Stimulated activated CD8-positive, alpha-beta memory T cell treated with anti-CD3 and anti-CD28 coated beads, Interleukin-4, amount 100 ng/mL, for 1 hour (primary cell): ENCODE measurements around the gene MEF2C.
A peak's percentile ranks its signal among the peaks of the same experiment; 100 is the strongest.

ENCODE experiments used
- DNase-seq, 2 donors: peaks; one replicate each; pipeline ENCODE4 v3.0.0-alpha.2; 2020; ENCODE audit warnings: low read depth in 2 of 2, low spot score in 1 of 2

MEF2C gene

DNA sequence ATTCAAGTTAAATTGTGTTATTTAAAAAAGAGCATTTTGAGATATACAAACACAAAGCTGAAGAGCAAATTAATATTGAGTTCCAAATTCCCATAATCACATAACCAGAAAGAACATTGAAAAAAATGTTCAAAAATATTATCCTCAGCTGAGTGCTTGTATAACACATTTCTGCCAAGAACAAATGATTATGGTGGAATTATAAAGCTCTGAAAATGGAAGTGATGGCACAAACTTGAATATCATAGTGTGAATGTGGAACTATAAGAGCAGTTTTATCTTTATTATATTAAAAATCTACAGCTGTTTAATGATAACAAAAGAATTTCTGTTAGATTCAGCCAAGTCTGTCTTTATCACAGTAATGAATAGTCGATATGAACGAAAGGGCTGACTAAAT lies 117.8 kb downstream of the MEF2C start:
- no peak for DNase-seq

- DNase-seq: no peak
Observed at GRCh38 chr5:88761939-88762338, 121.0 kb downstream of the MEF2C start.

DNA sequence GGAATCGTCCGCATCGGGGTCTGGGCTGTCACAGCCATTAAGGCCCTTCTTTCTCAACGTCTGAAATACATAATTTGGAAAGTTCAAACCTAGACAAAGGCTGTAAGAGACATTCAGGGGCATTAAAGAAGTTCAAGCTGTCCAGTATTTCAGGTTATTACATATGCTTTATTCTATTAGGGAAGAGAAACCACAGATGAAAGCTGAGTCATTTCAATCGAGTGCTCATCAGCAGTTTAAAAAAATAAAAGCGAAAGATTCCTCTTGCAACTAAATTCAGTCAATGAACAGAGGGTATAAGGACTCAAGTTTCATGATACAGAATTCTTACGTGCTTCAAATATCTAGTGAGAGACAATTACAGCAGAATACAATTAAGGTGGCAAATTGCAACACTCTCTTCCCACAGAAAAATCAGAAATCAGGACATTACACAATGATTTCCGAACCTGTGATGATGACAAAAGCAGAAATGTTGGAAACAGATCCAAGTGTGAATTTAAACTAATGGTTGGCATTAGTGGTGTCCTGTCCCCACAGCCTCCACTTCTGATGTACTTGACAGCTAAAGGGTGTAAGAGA lies 121.6 kb downstream of the MEF2C start:
- no peak for DNase-seq

GRCh38 chr5:88760527-88760926 lies 122.5 kb downstream of the MEF2C start:
- no peak for DNase-seq

GRCh38 chr5:88758591-88758990 lies 124.4 kb downstream of the MEF2C start:
- no peak for DNase-seq

DNA sequence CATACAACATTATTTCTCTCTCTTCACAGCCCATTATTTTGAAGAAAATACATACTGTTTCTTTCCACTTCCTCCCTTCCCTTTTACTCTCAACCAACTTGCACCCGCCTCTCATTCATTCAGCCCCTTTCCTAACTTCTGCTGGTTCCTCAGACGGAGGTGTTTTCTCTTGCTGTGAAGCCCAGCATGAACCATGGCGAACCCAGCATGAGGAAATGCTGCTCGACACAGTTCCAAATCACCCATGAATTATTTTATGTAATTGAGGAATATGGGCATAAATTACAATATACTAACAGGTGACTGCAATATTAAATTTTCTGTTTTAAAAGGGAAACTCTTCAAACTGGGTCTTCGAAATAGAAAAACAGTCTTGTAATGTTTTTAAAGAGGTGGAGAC lies 124.8 kb downstream of the MEF2C start:
- no peak for DNase-seq

DNA sequence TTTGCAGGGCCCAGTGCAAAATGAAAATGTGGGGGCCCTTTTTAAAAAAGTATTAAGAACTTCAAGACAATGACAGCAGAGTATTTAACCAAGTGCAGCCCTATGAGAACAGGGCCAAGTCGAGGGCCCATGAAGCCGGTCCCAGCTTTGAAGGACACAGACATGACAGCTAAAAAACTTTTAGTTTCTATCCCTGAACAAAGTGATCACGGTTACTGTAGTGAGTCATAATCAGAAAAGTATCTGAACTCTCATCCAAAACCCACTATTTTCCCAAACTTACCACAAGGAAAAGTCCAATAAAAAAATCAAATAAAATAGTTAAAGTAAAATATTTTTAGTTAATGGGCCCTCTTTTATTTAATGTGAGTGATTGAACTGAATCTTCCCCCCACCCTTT lies 126.0 kb downstream of the MEF2C start:
- no peak for DNase-seq

DNA sequence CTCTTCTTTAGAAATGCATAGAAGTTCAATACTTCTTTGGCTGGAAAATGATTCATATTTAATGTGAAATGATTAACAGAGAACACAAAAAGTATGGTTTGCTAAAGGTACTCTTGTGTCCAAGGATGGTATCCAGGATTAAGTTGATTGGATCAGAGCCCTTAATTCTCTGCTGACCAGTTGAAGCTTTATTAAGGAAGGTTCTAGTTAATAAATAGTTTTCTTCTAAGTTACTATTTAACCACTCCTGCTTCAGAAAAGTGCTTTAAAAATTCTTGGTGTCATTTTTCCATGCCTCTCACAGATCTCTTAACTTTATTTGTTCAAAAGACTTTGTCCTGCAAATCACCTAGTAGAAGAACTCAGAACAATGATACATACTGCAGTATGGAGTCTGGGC lies 134.3 kb downstream of the MEF2C start:
- DNase-seq: no peak

DNA sequence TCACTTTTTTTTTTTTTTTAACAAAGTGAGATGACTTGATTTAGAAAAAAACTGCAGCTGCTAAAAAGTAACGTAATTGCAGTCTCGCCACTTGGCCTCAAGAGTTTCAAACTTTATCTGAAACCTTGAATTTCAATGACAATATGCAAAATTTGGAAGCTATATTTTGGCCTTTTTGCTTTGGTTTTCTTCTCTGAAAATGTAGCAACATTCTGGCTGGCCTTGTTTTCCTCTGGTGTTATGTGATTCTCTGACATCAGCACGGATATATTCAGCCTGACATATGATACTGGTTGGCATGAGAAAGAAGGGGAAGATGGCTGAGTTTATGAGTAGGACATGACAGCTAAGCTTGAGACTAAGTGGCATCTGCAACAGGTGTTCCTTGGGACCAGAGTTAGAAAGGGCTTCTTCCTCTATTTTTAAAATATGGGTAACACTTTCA lies 136.5 kb downstream of the MEF2C start:
- no peak for DNase-seq

DNA sequence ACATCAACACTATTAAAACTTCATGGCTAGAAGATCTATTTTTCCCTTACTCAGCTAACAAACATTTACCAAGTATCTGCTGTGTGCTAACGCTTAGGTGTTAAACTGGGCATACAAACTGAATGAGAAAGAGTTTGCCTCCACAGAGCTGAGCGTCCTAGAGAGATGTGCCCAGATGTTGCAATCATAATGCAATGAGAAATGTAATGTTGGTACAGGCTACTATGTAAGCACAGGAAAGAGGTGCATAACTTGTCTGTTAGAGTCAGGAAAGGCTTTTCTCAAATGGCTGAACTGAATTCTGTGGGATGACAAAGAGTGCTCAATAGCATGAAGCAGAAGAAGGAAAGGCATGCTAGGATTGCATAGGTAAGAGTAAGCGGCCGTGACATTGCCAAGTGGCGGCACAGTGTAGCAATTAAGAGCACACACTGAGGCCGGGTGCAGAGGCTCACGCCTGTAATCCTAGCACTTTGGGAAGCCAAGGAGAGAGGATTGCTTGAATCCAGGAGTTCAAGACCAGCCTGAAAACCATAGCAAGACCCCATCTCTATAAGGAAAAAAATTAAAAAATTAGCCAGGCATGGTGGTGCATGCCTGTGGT lies 137.8 kb downstream of the MEF2C start:
- no peak for DNase-seq

- DNase-seq: no peak
Observed at GRCh38 chr5:88743231-88743834, 139.7 kb downstream of the MEF2C start.

DNA sequence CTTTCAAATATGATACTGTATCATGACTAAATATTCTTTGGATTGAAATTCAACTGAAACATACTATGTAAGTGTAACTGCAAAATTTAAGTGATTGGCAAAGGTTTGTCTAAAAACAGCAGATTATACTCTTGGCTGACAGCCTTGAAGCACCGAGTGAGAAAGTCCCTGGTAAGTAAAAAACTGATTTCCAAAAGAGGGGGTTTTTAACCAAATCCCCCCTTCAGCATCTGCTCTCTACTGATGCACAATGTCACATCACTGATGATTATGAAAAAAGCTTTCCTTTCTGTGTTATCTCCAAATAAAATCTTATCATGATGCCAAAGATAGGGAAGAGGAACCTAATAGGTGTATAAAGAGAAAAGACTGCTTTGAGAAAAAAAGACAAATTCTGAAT lies 141.0 kb downstream of the MEF2C start:
- DNase-seq: no peak

- no peak for DNase-seq
Observed at GRCh38 chr5:88740604-88741185, 142.3 kb downstream of the MEF2C start.

DNA sequence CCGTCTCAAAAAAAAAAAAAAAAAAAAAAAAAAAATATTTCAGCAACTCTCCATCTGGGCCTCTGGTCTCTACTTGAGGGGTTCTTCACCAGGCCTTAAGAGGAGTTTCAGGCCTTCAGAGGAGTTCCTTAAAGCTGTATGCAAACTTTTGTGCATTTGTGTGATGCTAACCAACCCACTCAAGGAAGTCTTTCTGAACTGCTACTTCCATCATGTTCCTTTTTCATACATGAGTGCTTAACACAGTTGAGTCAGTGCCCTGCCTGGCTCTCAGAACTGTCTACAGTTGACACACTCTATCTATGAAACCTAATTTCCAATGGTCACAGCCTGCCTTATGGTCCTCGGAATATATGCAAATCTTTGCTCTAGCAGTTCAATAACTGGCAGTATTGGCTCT lies 146.5 kb downstream of the MEF2C start:
- no peak for DNase-seq

DNA sequence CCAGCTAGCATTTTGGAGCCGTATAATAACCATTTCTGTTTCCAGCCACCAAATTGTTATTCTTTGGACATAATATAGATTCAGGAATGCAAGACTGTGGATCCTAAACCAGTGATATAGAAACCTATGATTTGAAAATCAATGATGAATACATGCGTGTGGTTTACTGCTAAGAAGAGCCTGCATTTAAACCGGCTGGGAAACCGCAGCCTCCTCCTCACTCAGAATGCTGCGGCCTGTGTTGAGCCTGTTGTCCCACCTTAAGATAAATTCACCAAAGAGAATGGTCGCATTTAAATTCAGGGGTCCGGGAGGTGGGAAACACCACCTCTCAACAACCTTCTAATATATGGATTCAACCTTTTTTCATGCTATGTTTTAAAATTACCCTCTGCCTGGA lies 148.0 kb downstream of the MEF2C start:
- no peak for DNase-seq

- no peak for DNase-seq
Observed at GRCh38 chr5:88734191-88734640, 148.8 kb downstream of the MEF2C start.

GRCh38 chr5:88732862-88733261 lies 150.1 kb downstream of the MEF2C start:
- no peak for DNase-seq

DNA sequence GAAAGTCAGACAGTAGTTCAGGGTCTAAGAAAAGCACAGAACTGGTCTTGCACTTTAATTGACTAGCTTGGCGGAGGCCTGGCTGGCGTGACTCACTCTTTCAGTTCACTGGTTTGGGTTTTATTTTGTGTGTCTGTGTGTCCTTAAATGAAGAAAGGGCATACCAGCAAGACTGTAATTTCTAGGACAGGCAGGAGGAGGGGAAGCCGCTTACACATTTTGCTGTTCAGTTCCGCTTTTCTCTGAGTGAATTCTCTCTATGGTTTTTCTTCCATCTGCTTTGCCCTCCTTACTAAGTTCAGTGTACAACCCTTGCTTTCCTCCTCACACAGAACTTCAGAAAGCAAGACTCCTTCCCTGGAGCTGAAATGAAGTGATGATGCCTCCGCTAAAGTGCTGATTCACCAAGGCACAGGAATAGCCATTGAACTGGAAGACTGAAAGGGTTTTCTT lies 150.8 kb downstream of the MEF2C start:
- DNase-seq: no peak

DNA sequence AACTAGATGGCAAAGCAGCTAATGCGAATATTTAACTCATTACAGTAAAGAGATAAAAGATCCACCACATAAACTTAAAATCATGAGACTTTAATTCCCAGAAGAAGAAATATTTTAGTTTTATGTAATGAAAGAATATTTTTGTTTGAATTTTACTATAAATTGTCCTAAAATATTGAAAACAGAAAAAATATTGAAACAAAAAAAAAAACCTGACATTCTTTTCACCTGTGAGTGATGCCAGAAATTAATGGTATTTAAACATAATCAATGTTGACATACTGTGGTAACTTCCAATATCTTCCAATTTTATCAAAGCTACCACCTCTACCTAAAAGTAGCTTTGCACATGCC lies 153.2 kb downstream of the MEF2C start:
- no peak for DNase-seq

GRCh38 chr5:88729084-88729828 lies 153.7 kb downstream of the MEF2C start:
- DNase-seq: peak in 1 of 2 donors; percentile 22

GRCh38 chr5:88727705-88728313 lies 155.2 kb downstream of the MEF2C start:
- DNase-seq: no peak
